ENCODE data around the gene SLC33A1. TPM values are rescaled to one million over a fixed set of nuclear protein-coding genes. Genes with fewer than 3 reads are reported as not detected.
A peak's percentile ranks its signal among the peaks of the same experiment; 100 is the strongest.

SLC33A1 gene
- total RNA-seq, result 23.2 and 23.7 TPM in 2 replicates
- long read RNA-seq, full-length matches to known transcripts, result 120 of 151 reads
- long read RNA-seq, partial matches to known transcripts, result 8 of 151 reads
- long read RNA-seq, other reads (novel, unspliced or antisense), result 23 of 151 reads

DNA sequence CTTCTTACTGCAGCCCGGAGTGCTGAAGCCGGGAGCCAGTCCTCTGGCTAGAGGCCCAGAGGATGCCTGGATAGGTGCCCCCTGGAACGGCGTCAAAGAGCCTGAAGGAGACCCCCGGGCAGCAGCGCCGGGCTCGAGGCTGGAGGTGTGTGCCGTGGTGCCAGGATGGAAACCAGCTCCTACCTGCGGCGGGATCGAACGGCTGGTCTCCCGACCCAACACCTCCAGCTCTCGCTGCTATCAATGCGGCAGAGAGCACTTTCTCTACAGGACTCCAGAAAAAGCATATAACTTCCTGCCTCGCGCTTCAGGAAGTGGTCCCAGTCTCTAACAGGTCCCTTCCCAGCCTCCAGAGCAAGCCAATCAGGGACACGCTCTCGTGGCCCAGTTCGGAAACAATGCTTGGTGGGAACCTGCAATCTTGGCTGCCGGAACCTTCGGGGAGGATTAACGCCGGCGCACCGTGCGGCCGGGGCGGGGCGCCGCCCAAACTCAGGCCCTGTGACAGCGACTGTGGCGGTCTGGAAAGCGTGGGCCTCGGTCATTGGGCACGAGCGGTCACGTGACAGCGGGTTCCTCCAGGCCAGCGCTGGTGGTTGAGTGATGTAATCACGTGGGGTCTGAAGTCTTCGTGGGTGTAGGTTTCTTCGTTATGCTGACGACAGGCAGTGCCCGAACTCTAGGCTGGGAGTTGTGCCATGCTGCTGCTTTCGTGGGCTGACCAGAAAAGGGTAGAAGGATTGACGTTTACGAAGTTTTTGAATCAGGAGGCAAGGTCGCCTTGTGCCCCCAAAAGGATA lies at the start of gene SLC33A1:
TSS of gene SLC33A1 (minus strand) at position 287 of the 800 bp plus-strand sequence. CDS start 430 bp downstream, outside the sequence.
- peak; percentile 96 for DNase-seq (ENCODE audit: low spot score, unreplicated experiment)
- Mint-ChIP-seq H3K36me3 (ENCODE audit: insufficient read depth) (no peaks in the 10 kb centered on the region), H3K4me3 (ENCODE audit: low read depth) (peak within 1 kb of the TSS; percentile 96), H3K9me3 (ENCODE audit: low read depth) (peaks cover 4% of the 10 kb centered on the region), H3K27ac (peak within 1 kb of the TSS; percentile 97), H3K27me3 (peaks cover 7% of the 10 kb centered on the region), H3K4me1 (ENCODE audit: low read depth) (peaks cover 22% of the 10 kb centered on the region)
- no peak for TF ChIP-seq CTCF (IDR thresholded peaks at IDR 0.05; ENCODE audit: unreplicated experiment)

DNA sequence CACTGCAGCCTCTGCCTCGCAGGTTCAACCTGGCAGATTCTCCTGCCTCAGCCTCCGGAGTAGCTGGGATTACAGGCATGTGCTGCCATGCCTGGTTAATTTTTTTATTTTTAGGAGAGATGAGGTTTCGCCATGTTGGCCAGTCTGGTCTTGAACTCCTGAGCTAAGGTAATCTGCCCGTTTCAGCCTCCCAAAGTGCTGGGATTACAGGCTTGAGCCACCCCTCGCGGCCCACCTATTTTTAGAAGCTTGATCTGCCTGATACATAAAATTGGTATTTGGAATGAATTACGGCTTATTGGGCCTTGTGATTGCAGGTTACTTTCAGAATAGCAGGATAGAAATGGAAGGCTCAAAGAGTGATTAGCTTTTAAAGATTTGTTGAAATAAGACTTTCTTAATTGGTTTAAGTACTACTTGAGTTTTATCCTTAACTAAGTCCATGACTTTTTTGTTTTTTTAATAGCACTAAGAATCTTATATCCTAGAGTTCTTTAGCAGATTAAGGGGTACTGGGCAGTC lies 41.2 kb upstream of the SLC33A1 start:
- peaks cover 4% of the 10 kb centered on the region for H3K9me3 Mint-ChIP-seq (ENCODE audit: low read depth)
- no peak for TF ChIP-seq CTCF (IDR thresholded peaks at IDR 0.05; ENCODE audit: unreplicated experiment)
- peaks cover 1% of the 10 kb centered on the region for H3K4me1 Mint-ChIP-seq (ENCODE audit: low read depth)
- H3K36me3 Mint-ChIP-seq (ENCODE audit: insufficient read depth), result peaks cover 31% of the 10 kb centered on the region
- no peak overlapping the region for H3K27ac Mint-ChIP-seq
- DNase-seq (ENCODE audit: low spot score, unreplicated experiment), result no peak
- no peaks in the 10 kb centered on the region for H3K27me3 Mint-ChIP-seq
- H3K4me3 Mint-ChIP-seq (ENCODE audit: low read depth), result no peak overlapping the region

DNA sequence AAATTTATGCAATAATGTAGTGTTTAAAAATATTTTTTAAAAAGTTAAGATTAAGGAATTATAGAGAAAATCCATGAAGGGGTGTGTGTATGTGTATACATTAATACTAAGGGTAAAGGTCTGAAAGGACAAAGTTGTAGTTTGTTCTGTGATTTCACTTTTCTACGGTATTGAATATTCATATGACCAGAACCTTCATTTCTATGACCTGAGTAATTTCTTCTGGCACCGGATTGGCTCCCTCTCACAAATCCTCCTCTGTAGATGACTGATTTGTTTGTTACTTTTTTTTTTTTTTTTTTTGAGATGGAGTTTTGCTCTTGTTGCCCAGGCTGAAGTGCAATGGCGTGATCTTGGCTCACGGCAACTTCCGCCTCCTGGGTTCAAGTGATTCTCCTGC lies 37.1 kb upstream of the SLC33A1 start:
- Mint-ChIP-seq H3K9me3 (ENCODE audit: low read depth) (peaks cover 4% of the 10 kb centered on the region), H3K36me3 (ENCODE audit: insufficient read depth) (peaks cover 19% of the 10 kb centered on the region), H3K4me1 (ENCODE audit: low read depth) (peaks cover 17% of the 10 kb centered on the region), H3K4me3 (ENCODE audit: low read depth) (no peak overlapping the region), H3K27me3 (no peaks in the 10 kb centered on the region), H3K27ac (no peak overlapping the region)
- DNase-seq (ENCODE audit: low spot score, unreplicated experiment), result no peak
- TF ChIP-seq CTCF (IDR thresholded peaks at IDR 0.05; ENCODE audit: unreplicated experiment), result no peak

DNA sequence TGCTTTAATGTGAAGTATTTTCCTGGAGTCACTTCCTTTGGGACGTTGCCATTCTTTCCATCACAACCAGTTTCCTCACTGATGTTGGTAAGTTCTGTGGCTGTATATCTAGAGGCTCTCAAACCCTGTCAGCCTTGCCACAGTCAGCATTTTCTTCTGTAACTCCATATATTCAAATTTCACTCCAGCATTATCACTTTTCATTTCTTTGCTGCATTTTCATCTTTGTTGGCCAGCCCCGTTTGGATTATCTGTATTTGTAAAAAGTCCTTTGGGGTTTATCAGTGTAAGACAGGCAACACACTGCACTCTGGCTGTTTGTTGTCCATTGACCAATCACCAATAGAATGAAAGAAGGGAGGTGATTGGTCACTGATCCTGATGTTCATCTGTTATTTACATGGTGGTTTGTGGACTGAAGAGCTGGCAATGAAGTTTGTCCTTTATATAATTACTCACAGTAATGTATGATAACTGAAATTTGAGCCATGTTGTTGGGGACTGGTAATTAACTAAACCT lies 36.5 kb upstream of the SLC33A1 start:
- H3K27me3 Mint-ChIP-seq, result no peaks in the 10 kb centered on the region
- peaks cover 17% of the 10 kb centered on the region for H3K4me1 Mint-ChIP-seq (ENCODE audit: low read depth)
- DNase-seq (ENCODE audit: low spot score, unreplicated experiment), result no peak
- no peak overlapping the region for H3K27ac Mint-ChIP-seq
- H3K4me3 Mint-ChIP-seq (ENCODE audit: low read depth), result no peak overlapping the region
- TF ChIP-seq CTCF (IDR thresholded peaks at IDR 0.05; ENCODE audit: unreplicated experiment), result no peak
- H3K36me3 Mint-ChIP-seq (ENCODE audit: insufficient read depth), result peaks cover 19% of the 10 kb centered on the region
- H3K9me3 Mint-ChIP-seq (ENCODE audit: low read depth), result peaks cover 4% of the 10 kb centered on the region

GRCh38 chr3:155889952-155890351 lies 35.7 kb upstream of the SLC33A1 start:
- Mint-ChIP-seq H3K27me3 (no peaks in the 10 kb centered on the region), H3K27ac (peak overlapping the region; percentile 7), H3K4me3 (ENCODE audit: low read depth) (no peak overlapping the region), H3K9me3 (ENCODE audit: low read depth) (peaks cover 4% of the 10 kb centered on the region), H3K36me3 (ENCODE audit: insufficient read depth) (peaks cover 14% of the 10 kb centered on the region), H3K4me1 (ENCODE audit: low read depth) (peaks cover 17% of the 10 kb centered on the region)
- no peak for TF ChIP-seq CTCF (IDR thresholded peaks at IDR 0.05; ENCODE audit: unreplicated experiment)
- DNase-seq (ENCODE audit: low spot score, unreplicated experiment), result no peak
